ENCODE results near the gene TGFBR2.

DNA sequence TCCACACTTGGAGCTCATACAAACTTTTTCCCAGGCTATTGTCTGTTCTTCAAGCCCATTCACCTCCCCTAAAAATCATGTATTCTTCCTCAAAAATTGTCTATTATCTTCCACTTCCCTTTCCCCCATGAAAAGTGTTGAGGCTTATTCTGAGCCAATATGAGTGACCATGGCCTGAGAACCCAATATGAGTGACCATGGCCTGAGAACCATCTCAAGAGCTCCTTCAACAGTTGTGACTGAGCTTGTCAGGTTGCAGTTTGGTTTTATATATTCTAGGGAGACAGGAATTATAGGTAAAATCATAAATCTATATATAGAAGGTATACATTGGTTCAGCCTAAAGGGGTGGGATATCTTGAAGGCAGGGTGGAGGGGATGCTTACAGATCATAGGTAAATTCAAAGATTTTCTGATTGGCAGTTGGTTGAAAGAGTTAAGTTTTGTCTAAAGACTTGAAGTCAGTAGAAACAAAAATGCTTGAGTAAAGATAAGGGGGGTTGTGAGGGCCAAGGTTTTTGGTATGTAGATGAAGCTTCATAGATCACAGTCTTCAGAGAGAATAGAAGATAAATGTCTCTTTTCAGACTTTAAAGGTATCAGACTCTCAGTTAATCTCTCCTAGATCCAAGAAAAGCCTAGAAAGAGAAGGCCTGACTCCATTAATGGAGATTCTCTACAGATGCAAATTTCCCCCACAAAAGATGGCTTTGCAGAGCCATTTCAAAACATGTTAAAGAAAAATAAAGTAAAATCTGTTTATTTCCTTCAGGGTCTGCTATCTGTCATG, 95.8 kb downstream of the TGFBR2 start:
- TF ChIP-seq, protein P1, sequence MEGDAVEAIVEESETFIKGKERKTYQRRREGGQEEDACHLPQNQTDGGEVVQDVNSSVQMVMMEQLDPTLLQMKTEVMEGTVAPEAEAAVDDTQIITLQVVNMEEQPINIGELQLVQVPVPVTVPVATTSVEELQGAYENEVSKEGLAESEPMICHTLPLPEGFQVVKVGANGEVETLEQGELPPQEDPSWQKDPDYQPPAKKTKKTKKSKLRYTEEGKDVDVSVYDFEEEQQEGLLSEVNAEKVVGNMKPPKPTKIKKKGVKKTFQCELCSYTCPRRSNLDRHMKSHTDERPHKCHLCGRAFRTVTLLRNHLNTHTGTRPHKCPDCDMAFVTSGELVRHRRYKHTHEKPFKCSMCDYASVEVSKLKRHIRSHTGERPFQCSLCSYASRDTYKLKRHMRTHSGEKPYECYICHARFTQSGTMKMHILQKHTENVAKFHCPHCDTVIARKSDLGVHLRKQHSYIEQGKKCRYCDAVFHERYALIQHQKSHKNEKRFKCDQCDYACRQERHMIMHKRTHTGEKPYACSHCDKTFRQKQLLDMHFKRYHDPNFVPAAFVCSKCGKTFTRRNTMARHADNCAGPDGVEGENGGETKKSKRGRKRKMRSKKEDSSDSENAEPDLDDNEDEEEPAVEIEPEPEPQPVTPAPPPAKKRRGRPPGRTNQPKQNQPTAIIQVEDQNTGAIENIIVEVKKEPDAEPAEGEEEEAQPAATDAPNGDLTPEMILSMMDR (conservative IDR thresholded peaks at IDR 0.05; ENCODE audit: low read depth in 2 of 2): no peak
- TF ChIP-seq POLR2AphosphoS5 (IDR thresholded peaks at IDR 0.05; ENCODE audit: low read depth): no peak
- TF ChIP-seq CREB1 (CRISPR knock-in tag; IDR thresholded peaks at IDR 0.05; ENCODE audit: low read depth): no peak
- TF ChIP-seq EZH2phosphoT487 (IDR thresholded peaks at IDR 0.05; ENCODE audit: unreplicated experiment): no peak
- TF ChIP-seq EZH2 (IDR thresholded peaks at IDR 0.05; ENCODE audit: low read depth, unreplicated experiment): no peak
- no peak for TF ChIP-seq STAT1 (IDR thresholded peaks at IDR 0.05; ENCODE audit: unreplicated experiment)
- TF ChIP-seq ETS1 (IDR thresholded peaks at IDR 0.05): no peak
- TF ChIP-seq REST (IDR thresholded peaks at IDR 0.05; ENCODE audit: unreplicated experiment): no peak

All from GM23338 (cell line).